ENCODE data around the gene SUFU. TPM values are rescaled to one million over a fixed set of nuclear protein-coding genes. Genes with fewer than 3 reads are reported as not detected.

Gene SUFU
- total and polyA plus RNA-seq, 2 of the 13 experiments (the other 11 are each of a cell fraction or from before 2014, with no cell fraction given), result 2.9 to 5.5 TPM

GRCh38 chr10:102581981-102582580 lies 78.3 kb downstream of the SUFU start:
- DNase-seq (ENCODE audit: low spot score) (no peak), ATAC-seq (no peak), FAIRE-seq (no peak)
- ChIA-PET CTCF (ENCODE audit: low intra/inter-chr PET ratio, low total read pairs) (no interaction called here), POLR2A (no interaction called here)
- intact Hi-C loops (cut with micrococcal nuclease; ENCODE audit: unreplicated experiment), result loop anchor here (2.0 kb wide), 1 partner anchor 79 kb away; the partner anchor contains the start of genes ACTR1A and SUFU
- no peaks in the 10 kb centered on the region for H3K9me3 ChIP-seq (ENCODE audit: low read length)
- H3K9ac ChIP-seq (ENCODE audit: insufficient read depth, low read depth, low read length), result no peak overlapping the region
- H3K79me2 ChIP-seq (ENCODE audit: insufficient read depth, low read length), result no peaks in the 10 kb centered on the region
- H3K4me3 ChIP-seq (replicated peaks in 1 of 3; ENCODE audit: insufficient read depth in 1 of 3, low read depth in 2 of 3, low read length in 3 of 3), result no peak overlapping the region
- no peaks in the 10 kb centered on the region for H3K27me3 ChIP-seq (ENCODE audit: control insufficient read depth in 1 of 2, insufficient read depth in 2 of 2, low read length in 2 of 2)
- H2AFZ ChIP-seq (ENCODE audit: low read length), result no peak overlapping the region
- H3K4me2 ChIP-seq (ENCODE audit: low read depth, low read length), result no peak overlapping the region
- H3K36me3 ChIP-seq (replicated peaks in 1 of 2; ENCODE audit: control insufficient read depth in 1 of 2, insufficient read depth in 2 of 2, low read length in 2 of 2), result no peaks in the 10 kb centered on the region
- BruUV-seq (replicated peaks), result no TSS peak
- H3K27ac ChIP-seq (ENCODE audit: extremely low read length, insufficient read depth, low read length), result no peak overlapping the region
- 76% methylated on average over 10 of the region's 10 CpGs for WGBS (ENCODE audit: low lambda C conversion rate)
- H3K4me1 ChIP-seq (ENCODE audit: insufficient read depth, low read length), result peaks cover 6% of the 10 kb centered on the region
- no peak for TF ChIP-seq ZSCAN22 (CRISPR knock-in tag; IDR thresholded peaks at IDR 0.05)
- no peak for TF ChIP-seq MLLT10 (CRISPR knock-in tag; IDR thresholded peaks at IDR 0.05)
- TF ChIP-seq MYNN (CRISPR knock-in tag; IDR thresholded peaks at IDR 0.05; ENCODE audit: low read depth), result no peak
- TF ChIP-seq ZNF207 (IDR thresholded peaks at IDR 0.05; ENCODE audit: borderline replicate concordance), result no peak
- TF ChIP-seq SMC3 (IDR thresholded peaks at IDR 0.05; ENCODE audit: low read length), result no peak
- TF ChIP-seq BCL6 (CRISPR knock-in tag; IDR thresholded peaks at IDR 0.05), result no peak
- TF ChIP-seq ZNF543 (CRISPR knock-in tag; IDR thresholded peaks at IDR 0.05), result no peak
- H4K20me1 ChIP-seq (ENCODE audit: insufficient read depth, low read length), result no peaks in the 10 kb centered on the region
- in situ Hi-C loops (cut with HindIII; ENCODE audit: extremely low pct_ligation_motif_present, low pct_unique_long_range_greater_than_20kb), result loop anchor here (5.0 kb wide), 1 partner anchor 80 kb away; the partner anchor contains the start of genes ACTR1A and SUFU

Measured in HepG2 (cell line).